Right lobe of liver (tissue), 4 donors: ENCODE results near the gene TRAPPC4.

Experiments used
- CTCF ChIP-seq, 4 donors: fragments of 200-600 bp in 3 of 4; fragments of 450-650 bp in 1 of 4; IDR thresholded peaks; one replicate each; pipeline versions ENCODE4 v1.5.1 to v1.8.0; 2016 to 2022; ENCODE audit warnings: antibody characterized with exemption in 4 of 4, mild to moderate bottlenecking in 2 of 4
- POLR2A ChIP-seq: fragments of 450-650 bp; IDR thresholded peaks from one replicate; pipeline ENCODE4 v1.6.1; 2017; ENCODE audit warnings: antibody characterized with exemption, mild to moderate bottlenecking
- donor health status: DM: no; HTN: no; CAD: no.
- donor health status: DM: no; HTN: no; CAD: no.
- donor health status: DM: no; HTN: yes; CAD: no.

GRCh38 chr11:119027561-119028345 is 9.2 kb downstream of the TRAPPC4 start:
- no peak for TF ChIP-seq CTCF (IDR thresholded peaks at IDR 0.05)
- no peak for TF ChIP-seq POLR2A
